ENCODE results near the gene ACY1. TPM values are rescaled to one million over a fixed set of nuclear protein-coding genes. Genes with fewer than 3 reads are reported as not detected.

Gene ACY1
- polyA plus RNA-seq, 1 of the 3 experiments (the other 2 are of a cell fraction), result 93.0 TPM

GRCh38 chr3:51937611-51938450 is 45.5 kb upstream of the ACY1 start:
- Histone ChIP-seq H3K79me2 (ENCODE audit: insufficient read depth) (peaks cover 33% of the 10 kb centered on the region), H3K4me1 (ENCODE audit: control insufficient read depth in 1 of 2, insufficient read depth in 2 of 2, low read depth in 1 of 2, low read length in 1 of 2) (peaks cover 6 to 13% of the 10 kb centered on the region in 2 experiments; a peak in 3 of 4 replicates), H3K4me2 (no peak overlapping the region), H4K20me1 (ENCODE audit: insufficient read depth) (0 out of 2 replicates have a peak, but pooled peaks cover 6% of the 10 kb centered on the region), H3K4me3 (ENCODE audit: low read depth in 2 of 2, low read length in 1 of 2) (no peak overlapping the region), H3K27ac (ENCODE audit: low read depth in 2 of 2, low read length in 1 of 2) (no peak overlapping the region), H3F3A (replicated peaks; ENCODE audit: insufficient read depth) (no peaks in the 10 kb centered on the region), H3K36me3 (replicated peaks in 1 of 2; ENCODE audit: control insufficient read depth in 1 of 2, insufficient read depth in 2 of 2, low read length in 1 of 2) (peaks cover 0 to 57% of the 10 kb centered on the region in 2 experiments), H3K9me2 (no peaks in the 10 kb centered on the region), H2AFZ (ENCODE audit: low read depth) (no peak overlapping the region), H3K9me3 (no peaks in the 10 kb centered on the region), H3K27me3 (ENCODE audit: insufficient read depth) (no peaks in the 10 kb centered on the region), H3K9ac (no peak overlapping the region)
- no peak for DNase-seq
- TF ChIP-seq TAF1 (IDR thresholded peaks at IDR 0.05; ENCODE audit: borderline replicate concordance, low read depth, low read length) (no peak), NFIC (IDR thresholded peaks at IDR 0.05; ENCODE audit: borderline replicate concordance) (no peak), POLR2AphosphoS5 (IDR thresholded peaks at IDR 0.05; ENCODE audit: low read depth, low read length) (no peak), MAX (IDR thresholded peaks at IDR 0.05; ENCODE audit: low read depth) (no peak), IRF3 (IDR thresholded peaks at IDR 0.05; ENCODE audit: low read depth, low read length) (no peak), RCOR1 (IDR thresholded peaks at IDR 0.05; ENCODE audit: low read length) (no peak), GATA2 (CRISPR knock-in tag; IDR thresholded peaks at IDR 0.05) (no peak), TEAD4 (IDR thresholded peaks at IDR 0.05; ENCODE audit: borderline replicate concordance, insufficient read depth) (no peak), MXI1 (IDR thresholded peaks at IDR 0.05; ENCODE audit: low read depth, low read length) (no peak), EP300 (IDR thresholded peaks at IDR 0.05; ENCODE audit: borderline replicate concordance in 1 of 2, low read depth in 1 of 2, low read length in 1 of 2) (no peak), YY1 (IDR thresholded peaks at IDR 0.05; ENCODE audit: low read depth) (no peak), MEF2A (IDR thresholded peaks at IDR 0.05; ENCODE audit: borderline replicate concordance, low read depth) (no peak), RFX5 (IDR thresholded peaks at IDR 0.05; ENCODE audit: low read length) (no peak), USF1 (IDR thresholded peaks at IDR 0.05; ENCODE audit: borderline replicate concordance, low read depth) (no peak), SIN3A (IDR thresholded peaks at IDR 0.05; ENCODE audit: borderline replicate concordance, low read depth, low read length) (no peak), ELF1 (IDR thresholded peaks at IDR 0.05) (no peak), FOSL2 (IDR thresholded peaks at IDR 0.05; ENCODE audit: borderline replicate concordance, low read depth) (no peak), TCF12 (IDR thresholded peaks at IDR 0.05) (no peak), EZH2phosphoT487 (IDR thresholded peaks at IDR 0.05; ENCODE audit: borderline replicate concordance, low read depth) (no peak), FOXJ3 (CRISPR knock-in tag; IDR thresholded peaks at IDR 0.05) (no peak)
- 87% methylated on average over 10 of the region's 13 CpGs for WGBS (ENCODE audit: low lambda C conversion rate)
- CTCF ChIA-PET, result interaction anchor here (1.5 kb wide), 2 partner anchors 45 to 138 kb away, joined by 4 read pairs; no protein-coding TSS in a partner anchor
- POLR2A ChIA-PET, result interaction anchor here (0.9 kb wide), 1 partner anchor 54 kb away, joined by 3 read pairs; no protein-coding TSS in a partner anchor
